ENCODE data around the gene SH3PXD2A. TPM values are rescaled to one million over a fixed set of nuclear protein-coding genes. Genes with fewer than 3 reads are reported as not detected.

SH3PXD2A gene
- total and polyA plus RNA-seq, 10 of the 15 experiments (the other 5 are each of a cell fraction or from before 2014, with no cell fraction given) = 0.63 to 14.0 (median 4.4) TPM

DNA sequence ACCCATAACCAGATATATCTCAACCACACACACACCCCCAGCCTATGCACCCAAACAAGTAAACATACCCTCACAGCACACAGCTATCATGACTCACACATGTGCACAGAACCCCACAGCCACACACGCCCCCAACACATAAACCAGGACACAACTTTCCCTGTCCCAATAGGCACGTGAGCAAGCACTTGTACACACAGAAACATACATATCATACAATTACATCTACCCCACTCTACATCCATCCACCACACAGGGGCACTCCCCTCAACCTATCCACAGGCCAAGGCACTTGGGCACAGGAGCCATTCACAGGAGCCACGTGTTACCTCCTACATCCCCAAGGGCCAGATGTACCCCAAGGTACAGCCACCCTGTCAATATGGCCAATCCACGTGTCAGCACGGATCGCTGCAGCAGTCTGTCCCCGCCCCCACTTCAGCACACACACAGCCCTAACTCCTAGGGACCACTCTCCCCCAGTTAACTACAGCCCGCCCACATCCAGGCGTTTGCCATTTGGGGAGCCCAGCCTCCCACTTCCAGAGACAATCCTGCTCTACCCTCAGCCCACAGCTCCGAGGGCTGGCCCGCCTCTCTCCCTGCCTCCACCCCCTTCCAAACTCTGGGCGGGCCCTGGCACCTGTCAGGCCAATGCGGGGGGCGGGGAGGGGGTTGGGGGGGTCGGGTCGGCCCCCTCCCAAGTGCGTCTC lies 163.5 kb downstream of the SH3PXD2A start (continued):
- TF ChIP-seq ZNF207 (IDR thresholded peaks at IDR 0.05; ENCODE audit: borderline replicate concordance) (0 out of 2 replicates have a peak, but pooled peaks have one; percentile 32), CBX5 (IDR thresholded peaks at IDR 0.05; ENCODE audit: low read depth) (no peak), BACH1 (IDR thresholded peaks at IDR 0.05; ENCODE audit: borderline replicate concordance) (peak; percentile 18; the same call in 1 of the 2 replicates), TARDBP (IDR thresholded peaks at IDR 0.05; ENCODE audit: borderline replicate concordance) (no peak), TBL1XR1 (IDR thresholded peaks at IDR 0.05; ENCODE audit: low read depth, low read length) (no peak), NFYB (IDR thresholded peaks at IDR 0.05; ENCODE audit: insufficient read depth, low read depth, low read length) (no peak), NBN (IDR thresholded peaks at IDR 0.05) (peak; percentile 87; the same call in 1 of the 2 replicates), NR2F1 (conservative IDR thresholded peaks at IDR 0.05) (no peak), ZNF622 (IDR thresholded peaks at IDR 0.05) (no peak), RAD21 (IDR thresholded peaks at IDR 0.05; ENCODE audit: insufficient read depth, low read depth, low read length) (no peak), POU2F2 (IDR thresholded peaks at IDR 0.05; ENCODE audit: borderline replicate concordance, low read depth, low read length) (0 out of 3 replicates have a peak, but pooled peaks have one; percentile 33), EGR1 (IDR thresholded peaks at IDR 0.05; ENCODE audit: borderline replicate concordance in 1 of 2, low read depth in 2 of 2, low read length in 2 of 2) (0 out of 3 replicates have a peak, but pooled peaks of 1 of the 2 experiments have one; percentile 34), SP1 (IDR thresholded peaks at IDR 0.05; ENCODE audit: low read depth, low read length) (peak; percentile 31)
- TF ChIP-seq, protein P1, sequence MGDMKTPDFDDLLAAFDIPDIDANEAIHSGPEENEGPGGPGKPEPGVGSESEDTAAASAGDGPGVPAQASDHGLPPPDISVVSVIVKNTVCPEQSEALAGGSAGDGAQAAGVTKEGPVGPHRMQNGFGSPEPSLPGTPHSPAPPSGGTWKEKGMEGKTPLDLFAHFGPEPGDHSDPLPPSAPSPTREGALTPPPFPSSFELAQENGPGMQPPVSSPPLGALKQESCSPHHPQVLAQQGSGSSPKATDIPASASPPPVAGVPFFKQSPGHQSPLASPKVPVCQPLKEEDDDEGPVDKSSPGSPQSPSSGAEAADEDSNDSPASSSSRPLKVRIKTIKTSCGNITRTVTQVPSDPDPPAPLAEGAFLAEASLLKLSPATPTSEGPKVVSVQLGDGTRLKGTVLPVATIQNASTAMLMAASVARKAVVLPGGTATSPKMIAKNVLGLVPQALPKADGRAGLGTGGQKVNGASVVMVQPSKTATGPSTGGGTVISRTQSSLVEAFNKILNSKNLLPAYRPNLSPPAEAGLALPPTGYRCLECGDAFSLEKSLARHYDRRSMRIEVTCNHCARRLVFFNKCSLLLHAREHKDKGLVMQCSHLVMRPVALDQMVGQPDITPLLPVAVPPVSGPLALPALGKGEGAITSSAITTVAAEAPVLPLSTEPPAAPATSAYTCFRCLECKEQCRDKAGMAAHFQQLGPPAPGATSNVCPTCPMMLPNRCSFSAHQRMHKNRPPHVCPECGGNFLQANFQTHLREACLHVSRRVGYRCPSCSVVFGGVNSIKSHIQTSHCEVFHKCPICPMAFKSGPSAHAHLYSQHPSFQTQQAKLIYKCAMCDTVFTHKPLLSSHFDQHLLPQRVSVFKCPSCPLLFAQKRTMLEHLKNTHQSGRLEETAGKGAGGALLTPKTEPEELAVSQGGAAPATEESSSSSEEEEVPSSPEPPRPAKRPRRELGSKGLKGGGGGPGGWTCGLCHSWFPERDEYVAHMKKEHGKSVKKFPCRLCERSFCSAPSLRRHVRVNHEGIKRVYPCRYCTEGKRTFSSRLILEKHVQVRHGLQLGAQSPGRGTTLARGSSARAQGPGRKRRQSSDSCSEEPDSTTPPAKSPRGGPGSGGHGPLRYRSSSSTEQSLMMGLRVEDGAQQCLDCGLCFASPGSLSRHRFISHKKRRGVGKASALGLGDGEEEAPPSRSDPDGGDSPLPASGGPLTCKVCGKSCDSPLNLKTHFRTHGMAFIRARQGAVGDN (IDR thresholded peaks at IDR 0.05) = 0 out of 2 replicates have a peak, but pooled peaks have one; percentile 51
- TF ChIP-seq, protein P2, sequence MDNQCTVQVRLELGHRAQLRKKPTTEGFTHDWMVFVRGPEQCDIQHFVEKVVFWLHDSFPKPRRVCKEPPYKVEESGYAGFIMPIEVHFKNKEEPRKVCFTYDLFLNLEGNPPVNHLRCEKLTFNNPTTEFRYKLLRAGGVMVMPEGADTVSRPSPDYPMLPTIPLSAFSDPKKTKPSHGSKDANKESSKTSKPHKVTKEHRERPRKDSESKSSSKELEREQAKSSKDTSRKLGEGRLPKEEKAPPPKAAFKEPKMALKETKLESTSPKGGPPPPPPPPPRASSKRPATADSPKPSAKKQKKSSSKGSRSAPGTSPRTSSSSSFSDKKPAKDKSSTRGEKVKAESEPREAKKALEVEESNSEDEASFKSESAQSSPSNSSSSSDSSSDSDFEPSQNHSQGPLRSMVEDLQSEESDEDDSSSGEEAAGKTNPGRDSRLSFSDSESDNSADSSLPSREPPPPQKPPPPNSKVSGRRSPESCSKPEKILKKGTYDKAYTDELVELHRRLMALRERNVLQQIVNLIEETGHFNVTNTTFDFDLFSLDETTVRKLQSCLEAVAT (IDR thresholded peaks at IDR 0.05) = peak; percentile 68; the same call in 1 of the 2 replicates
- TF ChIP-seq, protein P3, sequence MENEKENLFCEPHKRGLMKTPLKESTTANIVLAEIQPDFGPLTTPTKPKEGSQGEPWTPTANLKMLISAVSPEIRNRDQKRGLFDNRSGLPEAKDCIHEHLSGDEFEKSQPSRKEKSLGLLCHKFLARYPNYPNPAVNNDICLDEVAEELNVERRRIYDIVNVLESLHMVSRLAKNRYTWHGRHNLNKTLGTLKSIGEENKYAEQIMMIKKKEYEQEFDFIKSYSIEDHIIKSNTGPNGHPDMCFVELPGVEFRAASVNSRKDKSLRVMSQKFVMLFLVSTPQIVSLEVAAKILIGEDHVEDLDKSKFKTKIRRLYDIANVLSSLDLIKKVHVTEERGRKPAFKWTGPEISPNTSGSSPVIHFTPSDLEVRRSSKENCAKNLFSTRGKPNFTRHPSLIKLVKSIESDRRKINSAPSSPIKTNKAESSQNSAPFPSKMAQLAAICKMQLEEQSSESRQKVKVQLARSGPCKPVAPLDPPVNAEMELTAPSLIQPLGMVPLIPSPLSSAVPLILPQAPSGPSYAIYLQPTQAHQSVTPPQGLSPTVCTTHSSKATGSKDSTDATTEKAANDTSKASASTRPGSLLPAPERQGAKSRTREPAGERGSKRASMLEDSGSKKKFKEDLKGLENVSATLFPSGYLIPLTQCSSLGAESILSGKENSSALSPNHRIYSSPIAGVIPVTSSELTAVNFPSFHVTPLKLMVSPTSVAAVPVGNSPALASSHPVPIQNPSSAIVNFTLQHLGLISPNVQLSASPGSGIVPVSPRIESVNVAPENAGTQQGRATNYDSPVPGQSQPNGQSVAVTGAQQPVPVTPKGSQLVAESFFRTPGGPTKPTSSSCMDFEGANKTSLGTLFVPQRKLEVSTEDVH (IDR thresholded peaks at IDR 0.05; ENCODE audit: low read depth, partially characterized antibody) = no peak
- TF ChIP-seq, protein P4, sequence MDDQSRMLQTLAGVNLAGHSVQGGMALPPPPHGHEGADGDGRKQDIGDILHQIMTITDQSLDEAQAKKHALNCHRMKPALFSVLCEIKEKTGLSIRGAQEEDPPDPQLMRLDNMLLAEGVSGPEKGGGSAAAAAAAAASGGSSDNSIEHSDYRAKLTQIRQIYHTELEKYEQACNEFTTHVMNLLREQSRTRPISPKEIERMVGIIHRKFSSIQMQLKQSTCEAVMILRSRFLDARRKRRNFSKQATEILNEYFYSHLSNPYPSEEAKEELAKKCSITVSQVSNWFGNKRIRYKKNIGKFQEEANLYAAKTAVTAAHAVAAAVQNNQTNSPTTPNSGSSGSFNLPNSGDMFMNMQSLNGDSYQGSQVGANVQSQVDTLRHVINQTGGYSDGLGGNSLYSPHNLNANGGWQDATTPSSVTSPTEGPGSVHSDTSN (IDR thresholded peaks at IDR 0.05; ENCODE audit: insufficient replicate concordance, low read depth, low read length) = no peak

All from GM12878 (cell line).